Tibial artery (tissue), 4 donors: ENCODE measurements around the gene MGST1.

ENCODE experiments used
- DNase-seq, 2 donors: peaks; one replicate each; pipeline ENCODE4 v3.0.0-alpha.2; 2019
- H3K27ac ChIP-seq, 2 donors: fragments of 200-600 bp; sonication (generic) in 1 of 2; 1 replicate in 1 of 2; 2 replicates in 1 of 2; pipeline ENCODE4 v1.5.1; 2018 to 2019; ENCODE audit warnings: mild to moderate bottlenecking in 1 of 2
- H3K27me3 ChIP-seq, 2 donors: fragments of 200-600 bp; sonication (generic) in 1 of 2; one replicate each; pipeline versions ENCODE4 v1.5.1 to v1.6.0; 2016 to 2019
- H3K36me3 ChIP-seq, 3 donors: fragments of 200-600 bp; sonication (generic) in 2 of 3; one replicate each; pipeline ENCODE4 v1.5.1; 2016 to 2019; ENCODE audit warnings: mild to moderate bottlenecking in 2 of 3
- H3K4me1 ChIP-seq, 4 donors: fragments of 200-600 bp; sonication (generic) in 2 of 4; 1 replicate in 3 of 4; 2 replicates in 1 of 4; pipeline ENCODE4 v1.5.1; 2016 to 2019
- H3K4me3 ChIP-seq, 2 donors: fragments of 200-600 bp; sonication (generic) in 1 of 2; 1 replicate in 1 of 2; 2 replicates in 1 of 2; pipeline ENCODE4 v1.5.1; 2018 to 2019; ENCODE audit warnings: mild to moderate bottlenecking in 2 of 2
- H3K9me3 ChIP-seq, 3 donors: fragments of 200-600 bp; sonication (generic) in 1 of 3; one replicate each; pipeline ENCODE4 v1.5.1; 2016 to 2019
- CTCF ChIP-seq, 2 experiments: fragments of 200-600 bp in 1 of 2; fragments of 450-650 bp in 1 of 2; IDR thresholded peaks; one replicate each; pipeline ENCODE4 v1.5.1; 2017 to 2019; ENCODE audit warnings: antibody characterized with exemption in 2 of 2, mild to moderate bottlenecking in 1 of 2, moderate library complexity in 1 of 2
- intact Hi-C: fragments of 100-400 bp; cut with DNase I; formaldehyde crosslinking; loops from one replicate; pipeline ENCODE4 v1.15.0; 2023; ENCODE audit warnings: low total_unique reads

MGST1 gene

GRCh38 chr12:16344269-16344668 is 3.2 kb upstream of the MGST1 start:
- no peaks in the 10 kb centered on the region for H3K36me3 ChIP-seq
- no peaks in the 10 kb centered on the region for H3K9me3 ChIP-seq
- peaks cover 0 to 7% (median 0%) of the 10 kb centered on the region in 4 donors for H3K4me1 ChIP-seq
- peaks cover 0 to 3% of the 10 kb centered on the region in 2 donors for H3K27me3 ChIP-seq
- DNase-seq, result no peak
- no peak for TF ChIP-seq CTCF (IDR thresholded peaks at IDR 0.05)
- H3K4me3 ChIP-seq, result no peak overlapping the region
- no peak overlapping the region for H3K27ac ChIP-seq
- intact Hi-C loops, result no loop called here

GRCh38 chr12:16345105-16345504 is 2.3 kb upstream of the MGST1 start:
- Histone ChIP-seq H3K27ac (no peak overlapping the region), H3K9me3 (no peaks in the 10 kb centered on the region), H3K36me3 (no peaks in the 10 kb centered on the region), H3K4me1 (peaks cover 0 to 7% (median 0%) of the 10 kb centered on the region in 4 donors), H3K4me3 (no peak overlapping the region), H3K27me3 (peaks cover 0 to 3% of the 10 kb centered on the region in 2 donors)
- no peak for TF ChIP-seq CTCF (IDR thresholded peaks at IDR 0.05)
- DNase-seq, result no peak
- intact Hi-C loops, result no loop called here

DNA sequence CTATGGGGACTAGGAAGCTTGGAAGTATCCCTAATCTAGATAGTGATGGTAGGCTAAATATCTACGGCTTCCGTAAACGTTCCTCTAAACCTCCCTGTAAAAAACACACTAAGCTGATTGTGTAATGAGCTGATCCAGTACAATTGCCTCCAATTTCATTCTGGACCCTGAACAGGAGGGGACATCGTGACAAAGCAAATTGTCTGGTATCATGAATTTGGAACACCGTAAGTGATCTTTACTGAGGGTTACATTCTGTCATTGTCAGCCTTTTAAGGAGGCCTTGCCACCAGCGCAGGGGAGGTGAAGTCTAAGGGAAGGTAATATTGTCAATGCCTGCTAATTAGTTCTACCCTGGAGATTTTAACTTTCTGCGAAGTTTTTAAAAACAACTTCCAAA is 487 bp upstream of the MGST1 start:
- no peaks in the 10 kb centered on the region for H3K36me3 ChIP-seq
- H3K4me3 ChIP-seq, result peak overlapping the region; percentile 34 to 48
- peaks cover 0 to 3% of the 10 kb centered on the region in 2 donors for H3K27me3 ChIP-seq
- intact Hi-C loops, result no loop called here
- TF ChIP-seq CTCF (IDR thresholded peaks at IDR 0.05), result no peak
- DNase-seq, result no peak
- no peaks in the 10 kb centered on the region for H3K9me3 ChIP-seq
- peak overlapping the region in 1 of 2 donors; percentile 43 for H3K27ac ChIP-seq
- H3K4me1 ChIP-seq, result peaks cover 0 to 7% (median 0%) of the 10 kb centered on the region in 4 donors

DNA sequence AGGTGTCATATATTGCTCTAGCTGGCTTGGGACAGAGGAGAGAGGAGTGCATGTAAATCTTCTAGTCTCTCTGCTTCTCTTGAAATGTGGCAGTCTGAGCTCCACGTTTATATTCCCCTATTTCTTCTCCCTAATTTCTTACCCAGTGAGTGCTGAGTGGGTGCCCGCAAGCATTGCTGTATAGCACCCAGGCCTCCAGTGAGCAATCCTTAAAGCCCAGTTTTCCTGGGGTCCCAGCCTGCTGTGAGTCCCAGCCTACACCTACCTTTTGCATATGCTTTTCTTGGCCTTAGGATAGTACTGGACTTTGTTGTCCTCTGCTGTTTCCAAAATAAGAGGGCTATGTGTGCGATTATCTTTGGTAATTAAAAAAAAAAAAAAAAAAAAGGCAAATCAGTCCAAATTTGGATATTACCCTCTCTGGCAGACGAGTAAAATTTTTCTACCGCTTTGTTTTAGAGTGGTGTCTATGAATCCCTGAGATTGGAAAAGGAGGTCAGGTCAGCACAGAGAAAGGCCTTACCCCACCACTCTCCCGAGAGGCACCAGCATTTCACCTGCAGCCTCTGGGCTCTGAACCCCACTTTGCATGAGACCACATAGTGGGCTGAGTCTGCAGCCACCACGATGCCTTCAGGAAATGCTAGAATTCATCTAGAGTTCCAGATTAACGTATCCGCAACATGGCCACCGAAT is 1.1 kb downstream of the MGST1 start:
- peak overlapping the region; percentile 34 to 48 for H3K4me3 ChIP-seq
- peaks cover 0 to 7% (median 0%) of the 10 kb centered on the region in 4 donors for H3K4me1 ChIP-seq
- DNase-seq, result no peak
- H3K27ac ChIP-seq, result peak overlapping the region in 1 of 2 donors; percentile 43
- intact Hi-C loops, result no loop called here
- TF ChIP-seq CTCF (IDR thresholded peaks at IDR 0.05), result no peak
- no peaks in the 10 kb centered on the region for H3K9me3 ChIP-seq
- H3K36me3 ChIP-seq, result no peaks in the 10 kb centered on the region
- H3K27me3 ChIP-seq, result peaks cover 0 to 3% of the 10 kb centered on the region in 2 donors

DNA sequence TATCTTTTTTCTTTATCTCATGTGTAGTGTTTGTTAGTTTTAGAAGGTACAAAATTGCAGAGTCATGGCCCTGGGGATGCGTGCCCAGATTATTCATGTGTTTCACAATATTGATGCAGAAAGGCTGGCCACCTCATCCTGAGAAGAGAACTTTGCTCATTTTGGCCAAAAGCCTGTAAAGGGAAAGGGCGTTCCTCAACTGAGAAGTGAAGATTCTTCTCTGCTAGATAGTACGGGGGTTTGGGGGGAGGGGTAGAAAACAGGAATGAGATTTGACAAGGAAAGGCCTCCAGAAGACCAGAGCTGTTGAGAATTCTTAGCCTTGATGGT is 1.7 kb downstream of the MGST1 start:
- Histone ChIP-seq H3K27me3 (peaks cover 0 to 3% of the 10 kb centered on the region in 2 donors), H3K4me3 (no peak overlapping the region), H3K4me1 (peaks cover 0 to 7% (median 0%) of the 10 kb centered on the region in 4 donors), H3K9me3 (no peaks in the 10 kb centered on the region), H3K27ac (no peak overlapping the region), H3K36me3 (no peaks in the 10 kb centered on the region)
- no peak for TF ChIP-seq CTCF (IDR thresholded peaks at IDR 0.05)
- DNase-seq, result peak; percentile 82 to 83
- intact Hi-C loops, result no loop called here
